WERI-Rb-1 (cell line): ENCODE data around the gene HCN3.

Experiments used
- DNase-seq: peaks from one replicate; pipeline ENCODE4 v3.0.0-alpha.2; 2020
- H3K27ac ChIP-seq: fragments of 250-450 bp; sonication (Bioruptor Pico); 2 replicates; pipeline ENCODE4 v1.5.1; 2020; ENCODE audit warnings: mild to moderate bottlenecking, moderate library complexity
- H3K27me3 ChIP-seq: fragments of 250-450 bp; sonication (Bioruptor Pico); 2 replicates; pipeline ENCODE4 v1.5.1; 2021; ENCODE audit warnings: mild to moderate bottlenecking, low read depth, moderate library complexity; ENCODE audit not compliant: insufficient read depth, severe bottlenecking
- H3K36me3 ChIP-seq: fragments of 250-450 bp; sonication (Bioruptor Pico); 2 replicates; pipeline ENCODE4 v1.5.1; 2020; ENCODE audit warnings: mild to moderate bottlenecking, moderate library complexity
- H3K4me3 ChIP-seq: 2 replicates; pipeline ENCODE4 v1.5.1; 2011; ENCODE audit warnings: low read depth, mild to moderate bottlenecking, control low read depth, low read length
- H3K9me3 ChIP-seq: fragments of 250-450 bp; sonication (Bioruptor Pico); 2 replicates; pipeline ENCODE4 v1.5.1; 2021; ENCODE audit warnings: mild to moderate bottlenecking, moderate library complexity; ENCODE audit not compliant: severe bottlenecking
- TF ChIP-seq, protein P1 (sequence below): IDR thresholded peaks from 2 replicates; pipeline ENCODE4 v1.5.1; 2011; ENCODE audit warnings: low read depth, mild to moderate bottlenecking, control low read depth, inconsistent platforms, low read length

Gene HCN3

GRCh38 chr1:155247667-155248553 lies 29.4 kb upstream of the HCN3 start:
- H3K4me3 ChIP-seq: no peak overlapping the region
- no peak overlapping the region for H3K27ac ChIP-seq
- peaks cover 54% of the 10 kb centered on the region for H3K36me3 ChIP-seq
- TF ChIP-seq, protein P1, sequence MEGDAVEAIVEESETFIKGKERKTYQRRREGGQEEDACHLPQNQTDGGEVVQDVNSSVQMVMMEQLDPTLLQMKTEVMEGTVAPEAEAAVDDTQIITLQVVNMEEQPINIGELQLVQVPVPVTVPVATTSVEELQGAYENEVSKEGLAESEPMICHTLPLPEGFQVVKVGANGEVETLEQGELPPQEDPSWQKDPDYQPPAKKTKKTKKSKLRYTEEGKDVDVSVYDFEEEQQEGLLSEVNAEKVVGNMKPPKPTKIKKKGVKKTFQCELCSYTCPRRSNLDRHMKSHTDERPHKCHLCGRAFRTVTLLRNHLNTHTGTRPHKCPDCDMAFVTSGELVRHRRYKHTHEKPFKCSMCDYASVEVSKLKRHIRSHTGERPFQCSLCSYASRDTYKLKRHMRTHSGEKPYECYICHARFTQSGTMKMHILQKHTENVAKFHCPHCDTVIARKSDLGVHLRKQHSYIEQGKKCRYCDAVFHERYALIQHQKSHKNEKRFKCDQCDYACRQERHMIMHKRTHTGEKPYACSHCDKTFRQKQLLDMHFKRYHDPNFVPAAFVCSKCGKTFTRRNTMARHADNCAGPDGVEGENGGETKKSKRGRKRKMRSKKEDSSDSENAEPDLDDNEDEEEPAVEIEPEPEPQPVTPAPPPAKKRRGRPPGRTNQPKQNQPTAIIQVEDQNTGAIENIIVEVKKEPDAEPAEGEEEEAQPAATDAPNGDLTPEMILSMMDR: no peak
- no peak for DNase-seq
- no peaks in the 10 kb centered on the region for H3K9me3 ChIP-seq
- H3K27me3 ChIP-seq: no peaks in the 10 kb centered on the region

- Histone ChIP-seq H3K27me3 (no peaks in the 10 kb centered on the region), H3K36me3 (peaks cover 65% of the 10 kb centered on the region), H3K27ac (peak overlapping the region; percentile 40), H3K9me3 (no peaks in the 10 kb centered on the region), H3K4me3 (no peak overlapping the region)
- TF ChIP-seq, protein P1: no peak
- DNase-seq: no peak
These were observed 27.0 kb upstream of the HCN3 start for GRCh38 chr1:155250246-155250632.

DNA sequence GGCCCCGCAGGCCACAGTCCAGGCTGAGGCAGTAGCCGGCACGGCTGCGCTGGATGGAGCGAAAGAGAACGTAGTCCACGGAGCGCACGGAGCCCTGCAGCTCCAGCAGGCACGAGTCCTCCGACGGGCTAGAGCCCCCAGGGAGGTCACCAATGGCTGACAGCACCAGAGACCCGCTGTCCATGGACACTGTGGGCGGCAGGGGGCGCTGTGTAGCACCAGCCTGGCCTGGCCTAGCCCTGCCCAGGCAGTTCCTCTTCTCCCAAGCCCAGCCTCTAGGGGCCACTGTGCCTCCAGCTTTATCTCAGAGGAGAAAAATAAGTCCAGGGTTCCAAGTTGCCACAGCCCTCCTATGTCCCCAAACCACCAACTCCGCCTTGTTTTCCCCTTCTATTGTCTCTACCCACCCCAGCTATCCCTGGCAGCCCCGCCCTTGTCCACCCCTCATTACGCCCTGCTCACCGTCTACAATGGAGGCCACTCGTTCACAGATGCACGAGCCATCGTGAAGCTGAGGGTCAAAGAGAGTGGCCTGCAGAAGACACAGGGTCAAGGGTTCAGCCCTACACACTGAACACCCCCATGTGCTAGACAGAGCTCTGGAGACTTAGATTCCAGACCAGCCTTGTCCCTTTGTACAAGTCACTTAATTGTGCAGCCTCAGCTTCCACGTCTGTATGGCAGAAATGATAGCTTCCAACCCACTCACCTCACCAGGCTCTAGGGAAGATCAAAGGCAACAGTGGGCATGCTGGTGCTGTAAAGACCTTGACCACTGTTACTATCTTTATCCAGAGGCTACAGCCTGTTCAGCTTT lies 26.4 kb upstream of the HCN3 start:
- Histone ChIP-seq H3K27ac (peak overlapping the region; percentile 40), H3K36me3 (peaks cover 65% of the 10 kb centered on the region), H3K4me3 (no peak overlapping the region)

DNA sequence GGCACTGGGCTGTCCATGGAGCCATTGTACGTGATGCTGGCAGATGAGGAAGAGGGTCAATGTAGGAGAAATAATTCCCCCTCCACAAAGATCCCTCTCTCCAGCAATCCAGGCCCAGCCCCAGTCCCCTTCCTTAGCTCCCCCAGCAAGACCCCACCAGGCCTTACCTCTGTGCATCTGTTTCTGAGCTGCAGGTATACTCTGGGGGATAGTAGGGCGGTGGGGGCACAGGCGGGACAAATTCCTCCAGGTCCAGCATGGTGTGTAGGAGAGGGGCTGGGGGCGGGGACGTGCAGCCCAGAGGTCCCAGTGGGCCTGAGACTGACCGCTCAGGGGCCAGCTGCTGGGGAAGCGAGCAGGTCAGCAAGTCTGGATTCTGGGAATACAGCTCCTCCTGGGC lies 25.7 kb upstream of the HCN3 start:
- H3K4me3 ChIP-seq: no peak overlapping the region
- peak overlapping the region; percentile 18; the same call in 1 of the 2 replicates for H3K27ac ChIP-seq
- H3K9me3 ChIP-seq: no peaks in the 10 kb centered on the region
- no peaks in the 10 kb centered on the region for H3K27me3 ChIP-seq
- DNase-seq: no peak
- H3K36me3 ChIP-seq: peaks cover 64% of the 10 kb centered on the region
- TF ChIP-seq, protein P1: no peak

More for the DNA sequence above, 26.4 kb upstream of the HCN3 start:
- H3K27me3 ChIP-seq: no peaks in the 10 kb centered on the region
- peak; percentile 100 for DNase-seq
- no peaks in the 10 kb centered on the region for H3K9me3 ChIP-seq
- TF ChIP-seq, protein P1: peak; percentile 100

- Histone ChIP-seq H3K27ac (no peak overlapping the region), H3K4me3 (no peak overlapping the region), H3K27me3 (no peaks in the 10 kb centered on the region), H3K36me3 (peaks cover 59% of the 10 kb centered on the region), H3K9me3 (no peaks in the 10 kb centered on the region)
- peak; percentile 33 for DNase-seq
- TF ChIP-seq, protein P1: peak; percentile 32; the same call in 1 of the 2 replicates
These were observed 24.1 kb upstream of the HCN3 start for GRCh38 chr1:155253208-155253607.
